ENCODE measurements around the gene CDKN2B-AS1. TPM values are rescaled to one million over a fixed set of nuclear protein-coding genes. Genes with fewer than 3 reads are reported as not detected.

The CDKN2B-AS1 gene
- total RNA-seq, 1 donor from 2014 or later: 0.53 TPM

GRCh38 chr9:22124263-22125011, 129.8 kb downstream of the CDKN2B-AS1 start:
- Histone ChIP-seq H3K4me3 (ENCODE audit: low read depth, low read length) (no peak overlapping the region), H3K27me3 (ENCODE audit: control insufficient read depth, insufficient read depth, low read length) (no peaks in the 10 kb centered on the region), H3K36me3 (ENCODE audit: control insufficient read depth, insufficient read depth, low read length) (no peaks in the 10 kb centered on the region)
- TF ChIP-seq CTCF (IDR thresholded peaks at IDR 0.05; ENCODE audit: insufficient read depth, low read length, severe bottlenecking): no peak
- FAIRE-seq (no peak), DNase-seq (ENCODE audit: low read depth) (no peak)

DNA sequence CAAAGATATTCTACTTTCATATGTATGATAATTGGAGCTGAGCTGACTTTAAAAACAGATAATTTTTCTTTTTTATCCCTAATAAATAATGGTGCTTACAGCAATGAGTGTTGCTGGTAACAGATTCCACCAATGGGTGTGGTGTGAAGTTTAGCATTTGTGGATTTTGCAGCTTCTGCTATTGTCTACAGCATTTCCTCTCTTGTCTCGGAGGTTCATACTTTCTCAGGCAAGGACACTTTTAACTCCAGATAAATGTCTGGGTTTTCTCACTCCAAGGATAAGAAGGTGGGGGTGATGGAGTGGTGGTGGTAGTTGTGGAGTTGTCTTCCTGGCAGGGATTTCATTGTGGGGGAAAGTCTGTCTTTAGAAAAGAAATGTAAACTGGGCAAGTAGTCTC, 134.5 kb downstream of the CDKN2B-AS1 start:
- H3K27me3 ChIP-seq (ENCODE audit: control insufficient read depth, insufficient read depth, low read length): no peaks in the 10 kb centered on the region
- FAIRE-seq (no peak), DNase-seq (ENCODE audit: low read depth) (no peak)
- H3K36me3 ChIP-seq (ENCODE audit: control insufficient read depth, insufficient read depth, low read length): no peaks in the 10 kb centered on the region
- TF ChIP-seq CTCF (IDR thresholded peaks at IDR 0.05; ENCODE audit: insufficient read depth, low read length, severe bottlenecking): no peak
- no peak overlapping the region for H3K4me3 ChIP-seq (ENCODE audit: low read depth, low read length)

- DNase-seq (ENCODE audit: low read depth) (no peak), FAIRE-seq (peak; percentile 36)
- H3K36me3 ChIP-seq (ENCODE audit: control insufficient read depth, insufficient read depth, low read length): no peaks in the 10 kb centered on the region
- no peak for TF ChIP-seq CTCF (IDR thresholded peaks at IDR 0.05; ENCODE audit: insufficient read depth, low read length, severe bottlenecking)
- H3K27me3 ChIP-seq (ENCODE audit: control insufficient read depth, insufficient read depth, low read length): no peaks in the 10 kb centered on the region
- no peak overlapping the region for H3K4me3 ChIP-seq (ENCODE audit: low read depth, low read length)
These were observed 135.0 kb downstream of the CDKN2B-AS1 start for GRCh38 chr9:22129633-22130032.

GRCh38 chr9:22131817-22132216, 137.2 kb downstream of the CDKN2B-AS1 start:
- Histone ChIP-seq H3K4me3 (ENCODE audit: low read depth, low read length) (no peak overlapping the region), H3K36me3 (ENCODE audit: control insufficient read depth, insufficient read depth, low read length) (no peaks in the 10 kb centered on the region), H3K27me3 (ENCODE audit: control insufficient read depth, insufficient read depth, low read length) (no peaks in the 10 kb centered on the region)
- FAIRE-seq (no peak), DNase-seq (ENCODE audit: low read depth) (no peak)
- TF ChIP-seq CTCF (IDR thresholded peaks at IDR 0.05; ENCODE audit: insufficient read depth, low read length, severe bottlenecking): no peak

DNA sequence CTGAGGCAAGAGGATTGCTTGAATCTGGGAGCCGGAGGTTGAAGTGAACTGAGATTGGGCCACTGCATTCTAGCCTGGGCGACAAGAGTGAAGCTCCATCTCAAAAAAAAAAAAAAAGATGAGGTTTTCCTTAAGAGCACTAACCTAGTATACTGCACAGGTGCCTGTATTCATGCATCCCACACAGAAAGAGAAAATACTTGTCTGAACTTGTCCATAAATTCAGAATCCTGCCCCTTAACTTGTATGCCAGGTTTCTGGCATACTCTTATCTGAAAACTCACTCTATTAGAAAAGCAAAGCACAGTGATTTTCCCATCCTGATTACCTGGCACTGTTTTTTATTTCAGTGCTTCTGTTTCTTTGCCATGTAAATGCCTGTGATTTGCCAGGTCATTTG, 139.8 kb downstream of the CDKN2B-AS1 start:
- Histone ChIP-seq H3K27me3 (ENCODE audit: control insufficient read depth, insufficient read depth, low read length) (no peaks in the 10 kb centered on the region), H3K36me3 (ENCODE audit: control insufficient read depth, insufficient read depth, low read length) (no peaks in the 10 kb centered on the region), H3K4me3 (ENCODE audit: low read depth, low read length) (no peak overlapping the region)
- DNase-seq (ENCODE audit: low read depth): peak; percentile 79
- no peak for FAIRE-seq
- no peak for TF ChIP-seq CTCF (IDR thresholded peaks at IDR 0.05; ENCODE audit: insufficient read depth, low read length, severe bottlenecking)
